Measurements from ENCODE around the gene CMTM3.
A peak's percentile ranks its signal among the peaks of the same experiment; 100 is the strongest.
"Not testable (repeated sequence)": the region's sequence is repeated elsewhere in the genome, so short reads cannot be mapped to it uniquely, and the experiment has no call there.

The CMTM3 gene

DNA sequence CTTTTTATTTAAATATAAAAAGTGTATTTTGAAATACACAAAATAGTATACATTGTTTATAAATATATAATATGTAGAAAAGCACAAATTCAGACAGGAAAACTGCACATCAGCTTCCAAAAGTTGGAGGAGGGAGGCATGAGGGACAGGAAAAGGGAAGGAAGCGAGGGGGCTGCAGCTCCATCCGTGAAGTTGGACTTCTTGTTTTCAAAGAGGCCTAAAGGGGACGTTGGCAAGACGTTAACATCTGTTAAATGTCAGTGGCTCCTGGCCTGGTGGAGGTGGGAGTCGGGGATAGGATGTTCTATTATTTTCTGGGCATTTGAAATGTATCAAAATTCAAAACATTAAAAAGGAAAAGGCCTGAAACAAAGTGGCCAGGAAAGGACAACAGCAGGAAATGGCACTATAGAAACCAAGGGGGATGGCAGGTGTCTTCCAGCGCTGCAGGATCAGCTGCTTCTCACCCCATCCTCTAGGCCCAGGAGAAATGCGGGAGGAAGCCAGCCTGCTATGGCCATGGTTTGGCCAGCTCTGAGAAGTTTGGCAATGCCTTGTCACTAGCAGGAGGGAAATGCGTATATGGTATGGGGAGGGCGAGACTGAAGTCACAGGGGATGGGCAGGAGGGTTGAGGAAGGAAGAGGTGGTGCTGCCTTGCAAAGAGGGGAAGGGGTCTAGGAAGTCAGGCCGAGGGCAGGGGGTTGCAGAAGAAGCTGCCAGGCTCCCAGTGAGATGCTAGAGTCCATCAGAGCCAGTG, 18.8 kb upstream of the CMTM3 start:
- ATAC-seq = no peak

DNA sequence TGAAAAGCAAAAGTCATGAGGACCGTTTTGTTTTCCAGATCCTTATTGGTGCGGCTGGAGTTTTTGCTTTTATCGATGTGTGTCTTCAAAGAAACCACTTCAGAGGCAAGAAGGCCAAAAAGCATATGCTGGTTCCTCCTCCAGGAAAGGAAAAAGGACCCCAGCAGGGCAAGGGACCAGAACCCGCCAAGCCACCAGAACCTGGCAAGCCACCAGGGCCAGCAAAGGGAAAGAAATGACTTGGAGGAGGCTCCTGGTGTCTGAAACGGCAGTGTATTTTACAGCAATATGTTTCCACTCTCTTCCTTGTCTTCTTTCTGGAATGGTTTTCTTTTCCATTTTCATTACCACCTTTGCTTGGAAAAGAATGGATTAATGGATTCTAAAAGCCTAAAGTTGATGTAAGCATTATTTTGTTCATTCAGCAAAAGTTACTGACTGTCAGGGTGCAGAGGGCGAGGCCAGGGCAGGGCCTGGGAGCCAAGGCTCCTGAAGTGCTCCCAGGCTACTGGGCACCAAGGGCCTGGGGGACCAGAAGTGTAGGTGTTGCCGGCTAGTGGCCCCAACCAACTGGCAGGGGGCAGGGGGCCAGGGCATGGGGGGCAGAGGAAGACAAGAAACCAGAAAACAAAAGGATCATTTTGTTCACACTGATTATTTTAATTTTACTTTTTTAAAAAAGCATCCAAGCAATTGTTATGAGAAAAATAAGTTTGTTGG, 16.5 kb upstream of the CMTM3 start:
- no peak for ATAC-seq

DNA sequence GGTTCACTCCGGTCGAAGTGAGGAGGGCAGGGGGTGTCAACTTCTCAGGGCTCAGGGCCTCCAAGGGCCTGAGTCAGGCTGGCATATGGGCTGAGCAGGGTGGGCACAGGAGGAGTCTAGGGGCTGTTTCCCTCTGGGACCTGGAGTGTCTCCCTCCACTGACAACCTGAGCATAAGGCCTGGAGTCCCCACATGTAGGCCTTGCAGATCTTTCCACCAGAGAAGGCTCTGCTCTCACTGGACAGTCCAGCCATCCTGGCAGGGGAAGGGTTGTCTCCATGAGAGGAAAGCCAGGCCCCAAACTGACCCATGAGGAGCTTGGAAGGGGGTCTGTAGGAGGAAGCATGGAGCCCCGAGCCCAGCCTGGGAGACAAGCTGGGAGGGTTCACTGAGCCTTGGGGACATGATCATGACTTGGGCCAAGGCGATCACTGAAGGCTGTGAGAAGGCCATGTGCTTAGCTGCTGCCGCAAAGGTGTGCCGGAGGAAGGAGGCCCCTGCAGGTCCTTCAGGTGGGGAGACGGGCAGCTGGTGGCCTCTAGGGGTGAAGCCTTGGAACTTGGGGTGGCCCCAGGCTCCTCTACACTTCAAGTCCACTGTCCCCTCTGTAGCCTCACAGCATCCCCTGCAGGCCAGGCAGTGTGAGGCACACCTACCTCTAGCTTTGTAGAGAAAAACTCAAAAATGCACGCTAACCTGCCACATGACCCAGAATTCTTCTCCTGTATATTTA, 15.4 kb upstream of the CMTM3 start:
- peak; percentile 75 to 85 for ATAC-seq

DNA sequence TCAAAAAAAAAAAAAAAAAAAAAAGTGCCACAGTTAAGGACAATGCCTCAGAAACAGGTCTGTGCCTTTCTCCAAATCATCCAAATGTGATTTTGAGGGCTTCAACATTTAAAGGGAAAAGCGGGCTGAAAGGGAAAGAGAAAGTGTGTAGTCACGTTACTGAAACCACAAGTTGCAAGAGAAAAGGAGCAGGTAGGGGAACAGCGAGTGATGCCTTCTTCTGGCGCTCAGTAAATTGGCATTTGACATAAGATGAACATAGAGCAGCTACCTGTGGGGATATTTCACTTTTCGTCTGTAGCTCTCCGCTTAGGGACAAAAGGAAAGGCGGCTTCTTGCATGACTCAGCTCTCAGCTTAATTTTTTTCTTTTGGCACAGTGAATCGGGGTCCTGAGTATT, 14.2 kb upstream of the CMTM3 start:
- ATAC-seq = peak; percentile 65 to 71

DNA sequence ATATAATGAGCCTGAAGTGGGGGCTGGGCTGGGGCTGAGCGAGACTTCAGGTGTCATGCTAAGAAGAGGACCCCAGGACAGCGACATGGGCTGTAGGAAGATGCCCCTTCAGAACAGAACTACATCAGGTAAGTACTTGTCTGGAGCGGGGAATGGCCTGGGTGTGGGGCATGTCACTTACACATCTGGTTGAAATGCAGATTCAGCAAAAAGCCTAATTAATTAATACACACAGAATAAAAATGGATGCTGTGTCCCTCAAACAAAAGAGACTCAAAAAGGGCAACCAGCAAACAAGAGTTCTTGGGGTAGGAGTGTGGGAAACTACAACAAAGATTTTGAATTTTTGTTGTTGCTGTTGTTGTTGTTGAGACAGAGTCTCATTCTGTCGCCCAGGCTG, 13.5 kb upstream of the CMTM3 start:
- ATAC-seq = no peak

DNA sequence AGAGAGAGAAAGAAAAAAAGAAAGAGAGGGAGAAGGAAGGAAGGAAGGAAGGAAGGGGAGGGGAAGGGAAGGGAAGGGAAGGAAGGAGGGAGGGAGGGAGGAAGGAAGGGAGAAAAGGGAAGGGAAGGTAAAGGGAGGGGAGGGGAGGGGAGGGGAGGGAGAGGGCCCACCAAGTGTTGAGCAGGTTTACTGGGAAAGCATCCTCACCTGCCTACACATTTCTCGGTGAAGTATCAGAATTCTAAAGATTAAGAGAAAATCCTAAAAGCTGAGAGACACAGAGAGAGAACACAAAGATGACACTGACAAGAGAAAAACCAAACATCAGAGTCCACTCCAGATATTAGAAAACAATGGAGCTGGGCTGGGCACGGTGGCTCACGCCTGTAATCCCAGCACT, 12.3 kb upstream of the CMTM3 start:
- no peak for ATAC-seq

DNA sequence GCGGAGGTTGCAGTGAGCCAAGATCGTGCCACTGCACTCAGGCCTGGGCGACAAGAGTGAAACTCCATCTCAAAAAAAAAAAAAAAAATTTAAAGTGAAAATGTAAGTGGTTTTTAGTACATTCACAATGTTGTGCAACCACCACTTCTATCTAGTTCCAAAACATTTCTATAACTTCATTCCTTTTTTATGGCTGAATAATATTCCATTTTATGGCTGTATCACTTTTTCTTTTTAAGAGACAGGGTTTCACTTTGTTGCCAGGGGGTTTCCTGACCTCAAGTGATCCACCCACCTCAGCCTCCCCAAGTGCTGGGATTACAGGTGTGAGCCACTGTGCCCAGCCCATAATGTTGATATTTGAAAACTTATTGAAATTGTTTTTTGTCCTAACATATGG, 11.7 kb upstream of the CMTM3 start:
- ATAC-seq = no peak

DNA sequence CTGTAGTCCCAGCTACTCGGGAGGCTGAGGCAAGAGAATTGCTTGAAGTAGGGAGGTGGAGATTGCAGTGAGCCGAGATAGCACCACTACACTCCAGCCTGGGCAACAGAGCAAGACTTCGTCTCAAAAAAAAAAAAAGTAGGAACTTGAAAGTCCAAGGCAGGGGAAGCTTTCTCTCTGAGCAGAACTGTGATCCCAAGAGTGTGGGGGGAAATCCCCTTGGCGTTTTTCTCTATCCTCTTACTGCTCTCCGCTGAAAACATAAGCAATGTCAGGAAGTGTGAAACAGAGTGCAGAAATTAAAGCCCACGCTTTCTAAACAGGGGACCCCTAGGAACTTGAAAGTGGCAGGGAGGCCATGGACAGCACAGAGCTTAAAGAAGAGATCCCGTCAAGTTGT, 9.8 kb upstream of the CMTM3 start:
- ATAC-seq = no peak

DNA sequence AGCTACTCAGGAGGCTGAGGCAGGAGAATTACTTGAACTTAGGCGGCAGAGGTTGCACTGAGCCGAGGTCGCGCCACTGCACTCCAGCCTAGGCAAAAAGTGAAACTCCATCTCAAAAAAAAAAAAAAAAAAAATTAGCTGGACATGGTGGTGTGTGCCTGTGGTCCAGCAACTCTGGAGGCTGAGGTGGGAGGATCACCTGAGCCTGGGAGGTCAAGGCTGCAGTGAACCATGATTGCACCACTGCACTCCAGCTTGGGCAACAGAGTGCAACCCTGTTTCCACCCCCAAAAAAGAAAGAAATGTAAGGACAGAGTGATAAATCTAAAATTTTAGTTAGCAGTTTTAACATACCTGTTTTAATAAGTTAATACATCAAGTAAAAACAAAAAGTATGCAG, 7.9 kb upstream of the CMTM3 start:
- ATAC-seq = not testable (repeated sequence)

DNA sequence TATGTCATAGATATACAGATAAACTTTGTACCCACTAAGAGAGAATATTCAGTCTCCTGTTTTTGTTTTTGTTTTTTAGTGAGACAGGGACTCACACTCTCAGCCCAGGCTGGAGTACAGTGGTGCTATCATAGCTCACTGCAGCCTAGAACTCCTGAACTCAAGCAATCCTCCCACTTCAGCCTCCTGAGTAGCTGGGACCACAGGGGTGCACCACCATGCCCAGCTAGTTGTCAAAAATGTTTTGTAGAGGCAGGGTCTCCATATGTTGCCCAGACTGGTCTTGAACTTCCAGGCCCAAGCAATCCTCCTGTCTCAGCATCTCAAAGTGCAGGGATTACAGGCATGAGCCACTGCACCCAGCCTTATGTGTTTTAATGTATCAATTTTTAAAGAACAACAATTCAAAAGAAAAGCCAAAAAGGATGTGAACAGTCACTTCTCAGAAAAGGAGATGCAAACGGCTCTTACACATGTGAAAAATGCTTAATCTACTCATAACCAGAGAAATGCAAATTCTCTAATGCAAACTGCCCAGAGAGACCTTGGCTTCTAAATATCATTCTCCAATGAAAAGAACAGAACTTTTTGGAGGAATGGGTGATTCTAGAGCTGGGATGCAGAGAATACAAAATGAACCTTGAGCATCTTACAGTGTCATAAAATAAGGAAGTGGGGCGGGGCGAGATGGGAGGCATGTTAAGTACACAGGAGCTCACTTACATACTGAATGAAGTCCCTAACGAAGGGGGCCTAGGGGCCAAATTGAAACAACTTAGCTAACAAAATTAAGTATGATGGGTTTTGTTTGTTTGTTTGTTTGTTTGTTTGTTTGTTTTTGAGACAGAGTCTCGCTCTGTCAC, 7.3 kb upstream of the CMTM3 start:
- peak; percentile 71 to 79 for ATAC-seq

DNA sequence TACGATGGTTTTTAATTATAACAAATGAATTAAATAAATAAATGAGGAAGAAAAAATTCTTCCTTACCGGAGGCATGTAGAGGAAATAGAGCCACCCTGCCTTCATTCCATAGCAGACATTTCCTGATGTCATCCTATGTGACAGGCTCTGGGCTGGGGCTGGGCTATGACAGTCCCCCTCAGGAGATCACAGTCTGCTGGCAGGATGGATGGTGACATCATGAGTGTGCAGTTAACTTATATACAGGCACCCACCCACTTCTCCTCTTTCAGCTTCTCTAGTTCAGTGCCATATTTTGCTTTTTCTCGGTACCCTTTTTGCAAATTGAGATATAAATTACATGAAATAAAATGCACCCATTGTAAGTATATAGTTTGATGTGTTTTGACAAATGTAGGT, 6.4 kb upstream of the CMTM3 start:
- ATAC-seq = peak in 1 of 2 donors; percentile 54

DNA sequence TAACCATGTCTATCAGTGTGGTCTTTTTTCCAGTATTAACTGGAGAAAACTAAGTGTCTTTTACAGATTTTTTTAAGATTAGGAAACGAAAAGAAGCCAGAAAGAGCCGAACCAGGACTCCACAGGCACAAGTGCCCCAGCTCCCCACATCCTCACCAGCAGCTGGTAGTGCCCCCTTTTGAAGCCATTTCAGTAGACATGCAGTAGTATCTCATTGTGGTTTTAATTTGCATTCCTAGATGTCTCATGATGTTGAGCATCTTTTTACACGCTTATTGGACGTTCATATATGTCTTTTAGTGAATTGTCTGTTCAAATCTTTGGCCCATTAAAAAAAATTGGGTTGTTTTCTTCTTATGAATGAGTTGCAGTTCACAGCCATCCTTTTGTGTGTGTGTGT, 4.8 kb upstream of the CMTM3 start:
- ATAC-seq = no peak

DNA sequence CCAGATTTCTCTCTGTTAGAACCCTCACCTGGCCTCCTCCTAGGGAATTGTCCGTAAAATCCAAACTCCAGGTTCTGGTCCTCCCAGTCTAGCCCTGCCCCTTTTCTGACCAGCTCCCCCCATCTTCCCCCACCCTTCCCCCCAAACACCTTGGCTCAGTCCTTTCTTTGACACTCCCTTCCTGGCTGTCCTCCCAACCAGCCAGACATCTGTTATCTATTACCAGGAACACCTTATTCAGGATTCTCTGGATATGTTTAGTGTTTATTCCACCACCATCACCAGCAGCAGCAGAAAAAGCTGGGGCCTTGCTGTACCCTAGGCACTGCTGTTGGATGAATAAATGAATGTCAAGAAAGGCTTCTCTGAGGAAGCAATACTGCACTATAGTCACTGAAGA, 4.0 kb upstream of the CMTM3 start:
- ATAC-seq = no peak

DNA sequence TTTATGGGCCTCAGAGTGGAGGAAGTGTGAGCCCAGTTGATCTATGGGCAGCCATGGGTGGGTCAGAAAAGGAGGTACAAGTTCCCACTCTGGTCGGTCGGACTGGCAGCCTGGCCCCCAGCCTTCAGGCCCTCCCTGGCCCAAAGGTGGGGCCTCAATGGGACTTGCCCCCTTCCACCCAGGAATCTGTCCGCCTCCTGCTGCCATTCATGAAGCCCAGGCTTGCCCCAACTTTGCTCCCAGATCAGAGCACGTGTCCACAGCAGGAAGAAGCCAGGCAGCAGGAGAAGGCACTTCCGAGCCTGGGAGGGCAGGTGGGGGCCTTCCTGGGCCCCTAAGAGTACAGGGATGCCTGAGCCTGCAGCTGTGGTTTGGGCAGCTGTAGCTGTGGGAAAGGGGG, 3.0 kb upstream of the CMTM3 start:
- no peak for ATAC-seq

DNA sequence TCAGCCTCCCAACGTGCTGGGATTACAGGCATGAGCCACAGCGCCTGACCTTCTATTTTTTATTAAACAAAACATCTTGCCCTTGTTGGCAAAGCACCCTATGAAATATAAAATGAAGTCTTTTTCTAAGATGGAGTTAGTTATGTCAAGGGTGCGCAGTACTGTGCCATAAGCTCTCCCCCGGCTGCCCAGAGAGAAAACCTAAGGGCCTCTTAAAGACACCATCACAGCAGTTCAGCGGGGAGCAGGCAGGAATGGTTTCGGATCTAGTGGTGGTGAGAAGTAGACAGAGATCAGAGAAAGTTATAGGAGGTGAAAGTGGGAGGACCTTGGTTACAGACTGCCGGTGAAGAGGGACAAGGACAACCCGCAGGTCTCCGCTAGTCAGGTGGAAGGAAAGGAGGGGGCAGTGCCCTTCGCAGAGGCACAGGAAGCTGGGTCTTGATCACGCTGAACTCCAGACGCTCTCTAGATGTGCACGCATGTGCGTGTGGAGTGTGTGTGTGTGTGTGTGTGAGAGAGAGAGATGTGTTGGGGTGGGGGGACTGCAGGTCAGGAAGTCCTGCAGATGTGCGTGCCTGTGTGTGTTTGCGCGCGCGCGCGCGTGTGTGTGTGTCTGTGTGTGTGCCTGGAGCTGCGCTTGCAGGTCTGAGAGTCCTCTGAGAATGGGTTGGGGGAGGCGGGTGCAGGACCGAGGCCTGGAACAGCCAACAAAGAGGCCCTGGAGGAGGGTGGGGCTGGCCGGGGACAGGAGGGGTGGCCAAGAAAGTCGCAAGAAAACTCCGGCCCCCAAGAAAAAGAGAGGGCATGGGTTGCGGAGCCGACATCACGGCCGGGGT, 748 bp upstream of the CMTM3 start:
- ATAC-seq = peak; percentile 54 to 55

DNA sequence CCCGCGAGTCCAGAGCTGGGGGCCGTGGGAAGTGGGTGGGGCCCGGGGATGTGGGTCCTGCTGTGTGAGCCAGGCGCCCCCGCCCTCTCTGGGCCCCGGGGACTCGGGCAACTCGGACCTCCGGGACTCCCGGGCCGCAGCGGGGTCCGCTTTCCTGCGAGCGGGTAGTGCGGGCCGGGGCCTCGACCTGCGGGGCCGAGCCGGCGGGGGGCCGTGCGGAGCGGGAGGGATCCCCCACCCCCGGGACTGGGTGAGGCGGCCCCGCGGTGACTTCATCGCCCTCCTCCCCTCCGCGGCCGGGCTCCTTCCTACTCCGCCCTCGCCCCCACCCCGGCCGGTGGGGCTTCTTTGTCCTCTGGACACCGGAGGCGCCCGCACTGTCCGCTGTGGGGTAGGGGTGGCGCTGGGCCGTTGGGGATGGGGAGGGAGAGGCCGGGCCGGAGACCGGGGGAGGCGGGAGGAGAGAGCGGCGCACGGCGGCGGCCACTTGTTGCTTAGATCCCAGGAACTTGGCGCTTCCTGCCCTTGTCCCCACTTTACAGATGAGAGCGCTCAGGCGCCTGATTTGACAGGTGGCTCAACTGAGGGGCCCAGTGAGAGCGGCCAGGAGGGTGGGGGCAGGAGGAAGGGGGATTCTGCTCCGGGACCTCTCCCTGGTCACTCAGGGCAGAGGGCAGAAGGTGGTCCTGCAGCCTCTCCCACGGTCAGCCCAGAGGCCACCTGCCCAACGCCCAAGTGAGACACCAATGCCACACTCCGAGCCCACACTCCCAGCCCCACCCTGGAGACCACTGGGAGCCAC, 874 bp downstream of the CMTM3 start:
- ATAC-seq = peak; percentile 13 to 19

DNA sequence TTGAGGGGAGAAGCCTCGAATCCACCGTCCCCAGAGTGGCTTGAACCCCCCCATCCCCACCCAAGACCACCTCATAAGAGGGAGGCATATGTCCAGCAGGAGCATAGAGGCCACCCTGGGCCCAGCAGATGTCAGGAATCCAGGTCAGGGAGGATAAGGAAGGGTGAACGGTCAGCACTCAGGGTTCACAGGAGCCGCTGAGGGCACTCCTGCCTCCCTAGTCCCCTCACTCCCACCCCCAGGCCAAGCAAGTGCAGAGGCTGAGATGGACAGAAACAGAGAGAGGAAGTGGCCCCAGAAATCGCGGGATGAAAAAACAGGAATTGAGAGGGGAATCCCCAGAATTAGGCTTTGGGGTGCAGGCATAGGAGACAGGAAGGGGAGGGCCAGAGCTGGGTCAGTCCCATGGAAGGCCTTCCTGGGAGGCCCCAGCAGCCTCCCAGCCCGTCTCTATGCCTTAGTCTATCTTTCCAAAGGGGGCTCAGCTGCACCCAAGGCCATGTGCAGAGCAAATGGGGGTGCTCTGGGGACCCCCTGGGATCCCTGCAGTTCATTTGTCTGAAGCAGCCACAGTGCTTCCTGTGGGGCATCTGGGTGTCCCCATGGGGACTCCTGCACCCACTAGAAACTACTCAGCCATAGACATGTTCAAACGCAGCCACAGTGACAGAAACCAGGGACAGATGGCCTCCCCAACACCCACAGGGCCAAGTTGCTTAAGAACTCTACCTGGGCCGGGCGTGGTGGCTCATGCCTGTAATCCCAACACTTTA, 1.7 kb downstream of the CMTM3 start:
- no peak for ATAC-seq

DNA sequence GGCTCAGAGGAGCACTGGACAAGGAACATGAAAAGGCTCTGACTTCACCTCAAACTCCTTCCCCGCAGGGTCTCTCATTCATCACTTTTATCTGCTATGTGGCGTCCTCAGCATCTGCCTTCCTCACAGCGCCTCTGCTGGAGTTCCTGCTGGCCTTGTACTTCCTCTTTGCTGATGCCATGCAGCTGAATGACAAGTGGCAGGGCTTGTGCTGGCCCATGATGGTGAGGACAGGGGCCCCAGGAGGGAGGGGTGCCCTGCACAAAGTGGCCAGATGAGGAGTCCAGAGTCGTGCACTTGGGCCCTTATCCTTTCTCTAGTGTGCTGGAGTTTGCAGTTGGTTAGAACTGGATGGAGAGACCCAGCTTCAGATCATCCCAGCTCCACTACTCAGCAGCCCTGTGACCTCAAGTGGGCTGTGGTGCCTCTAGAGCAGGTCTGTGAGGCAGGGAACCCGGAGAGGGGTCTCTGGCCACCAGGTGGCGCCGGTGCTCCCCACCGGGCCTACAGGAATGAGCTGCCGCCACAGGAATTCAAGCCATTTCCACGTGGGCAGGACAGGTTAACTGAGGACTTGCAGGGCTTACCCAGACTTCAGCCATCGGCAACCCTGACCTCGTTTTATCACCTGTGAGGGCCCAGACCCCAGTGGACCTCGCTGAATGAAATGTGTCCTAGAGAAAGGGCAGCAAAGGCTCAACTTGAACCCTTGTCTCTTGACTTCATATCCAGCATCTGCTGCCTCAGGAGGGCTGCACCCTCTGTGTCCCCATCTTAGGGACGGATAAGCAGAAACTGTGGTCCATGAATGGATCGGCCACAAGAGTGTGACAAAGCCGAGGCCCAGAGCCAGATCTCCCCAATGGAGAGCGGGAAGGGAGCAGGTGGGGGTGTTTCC, 4.0 kb downstream of the CMTM3 start:
- ATAC-seq = peak; percentile 49 to 61

DNA sequence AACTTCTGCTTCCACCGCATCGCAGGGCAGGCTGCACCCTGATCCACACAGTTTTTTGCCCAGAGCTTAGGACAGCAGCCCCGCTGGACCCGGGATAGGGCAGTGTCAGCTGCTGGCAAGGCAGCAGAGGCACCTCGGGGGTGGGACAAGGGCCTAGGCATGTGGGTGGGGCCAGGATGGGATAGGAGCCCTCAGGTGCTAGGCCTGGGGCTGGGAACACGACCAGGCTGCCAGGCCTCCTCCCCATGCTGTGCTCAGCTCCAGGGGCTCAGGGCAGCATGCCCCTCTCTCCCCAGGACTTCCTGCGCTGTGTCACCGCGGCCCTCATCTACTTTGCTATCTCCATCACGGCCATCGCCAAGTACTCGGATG, 4.6 kb downstream of the CMTM3 start:
- ATAC-seq = no peak
